OCI-LY3 (cell line): ENCODE measurements around the gene NOL4L.

ENCODE experiments used
- H2AFZ ChIP-seq: fragments of 200-600, 300-600 bp; shearing (Covaris generic); 2 replicates; pipeline ENCODE4 v1.6.0; 2014; ENCODE audit warnings: antibody characterized with exemption, low read depth, low read length
- H3K27ac ChIP-seq: fragments of 200-600, 300-600 bp; sonication (generic); 2 replicates; pipeline ENCODE4 v1.5.1; 2014; ENCODE audit warnings: mild to moderate bottlenecking, low read length, moderate library complexity, mixed read lengths
- H3K27me3 ChIP-seq: fragments of 200-600, 300-600 bp; sonication (generic); 2 replicates; pipeline ENCODE4 v1.6.1; 2014; ENCODE audit warnings: low read depth, low read length, mixed read lengths
- H3K36me3 ChIP-seq: fragments of 200-600, 300-600 bp; sonication (generic); replicated peaks from 2 replicates; pipeline ENCODE3; 2014; ENCODE audit warnings: low read depth, low read length, mixed read lengths
- H3K4me1 ChIP-seq: fragments of 300-600, 200-600 bp; sonication (generic); 2 replicates; pipeline ENCODE4 v1.6.1; 2014; ENCODE audit warnings: low read length, mixed read lengths
- H3K4me2 ChIP-seq: fragments of 200-600, 300-600 bp; sonication (generic); 2 replicates; pipeline ENCODE4 v1.6.1; 2014; ENCODE audit warnings: low read length, mixed read lengths
- H3K4me3 ChIP-seq: fragments of 300-600, 200-600 bp; sonication (generic); 2 replicates; pipeline ENCODE4 v1.5.1; 2014; ENCODE audit warnings: antibody characterized with exemption, mild to moderate bottlenecking, low read length, moderate library complexity
- H3K79me2 ChIP-seq: fragments of 300-600, 200-600 bp; shearing (Covaris generic); 2 replicates; pipeline ENCODE4 v1.6.1; 2014; ENCODE audit warnings: mild to moderate bottlenecking, low read length, mixed read lengths
- H3K9ac ChIP-seq: fragments of 300-600, 200-600 bp; shearing (Covaris generic); 2 replicates; pipeline ENCODE4 v1.6.0; 2014; ENCODE audit warnings: mild to moderate bottlenecking, low read length, moderate library complexity
- H3K9me3 ChIP-seq: fragments of 200-600, 300-600 bp; shearing (Covaris generic); 2 replicates; pipeline ENCODE4 v1.6.1; 2014; ENCODE audit warnings: low read length, mixed read lengths; ENCODE audit not compliant: insufficient read depth
- H4K20me1 ChIP-seq: fragments of 200-600, 300-600 bp; sonication (generic); 2 replicates; pipeline ENCODE4 v1.6.1; 2016; ENCODE audit warnings: low read length, mixed read lengths; ENCODE audit not compliant: insufficient read depth
- EZH2phosphoT487 ChIP-seq: fragments of 200-600 bp; shearing (Covaris generic); IDR thresholded peaks from 2 replicates; pipeline ENCODE4 v1.6.1; 2018; ENCODE audit warnings: antibody characterized with exemption, mixed run types, low read depth
- TF ChIP-seq, protein P1 (sequence below): fragments of 200-600, 300-600 bp; sonication (generic); IDR thresholded peaks from 2 replicates; pipeline ENCODE4 v1.5.1; 2014; ENCODE audit warnings: antibody characterized with exemption, low read length, low read depth

Gene NOL4L

DNA sequence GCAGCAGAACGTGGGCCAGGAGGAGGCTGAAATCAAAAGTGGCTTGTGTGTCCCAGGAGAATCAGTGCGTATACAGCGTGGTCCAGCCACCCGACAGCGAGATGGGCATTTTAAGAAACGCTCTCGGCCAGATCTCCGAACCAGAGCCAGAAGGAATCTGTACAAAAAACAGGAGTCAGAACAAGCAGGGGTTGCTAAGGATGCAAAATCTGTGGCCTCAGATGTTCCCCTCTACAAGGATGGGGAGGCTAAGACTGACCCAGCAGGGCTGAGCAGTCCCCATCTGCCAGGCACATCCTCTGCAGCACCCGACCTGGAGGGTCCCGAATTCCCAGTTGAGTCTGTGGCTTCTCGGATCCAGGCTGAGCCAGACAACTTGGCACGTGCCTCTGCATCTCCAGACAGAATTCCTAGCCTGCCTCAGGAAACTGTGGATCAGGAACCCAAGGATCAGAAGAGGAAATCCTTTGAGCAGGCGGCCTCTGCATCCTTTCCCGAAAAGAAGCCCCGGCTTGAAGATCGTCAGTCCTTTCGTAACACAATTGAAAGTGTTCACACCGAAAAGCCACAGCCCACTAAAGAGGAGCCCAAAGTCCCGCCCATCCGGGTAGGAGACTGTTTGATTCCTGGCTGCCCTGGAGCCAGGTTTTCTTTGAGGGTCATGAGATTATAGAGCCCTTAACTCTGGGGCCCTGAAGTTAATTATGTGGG is 151.7 kb downstream of the NOL4L start:
- no peak overlapping the region for H3K4me3 ChIP-seq
- no peaks in the 10 kb centered on the region for H3K9me3 ChIP-seq
- no peak overlapping the region for H3K4me2 ChIP-seq
- H3K4me1 ChIP-seq, result no peaks in the 10 kb centered on the region
- H4K20me1 ChIP-seq, result peaks cover 13% of the 10 kb centered on the region; the same call in 1 of the 2 replicates
- no peak overlapping the region for H3K9ac ChIP-seq
- H3K36me3 ChIP-seq, result peaks cover 90% of the 10 kb centered on the region
- no peaks in the 10 kb centered on the region for H3K79me2 ChIP-seq
- no peak overlapping the region for H3K27ac ChIP-seq
- no peaks in the 10 kb centered on the region for H3K27me3 ChIP-seq
- no peak overlapping the region for H2AFZ ChIP-seq
- TF ChIP-seq, protein P1, sequence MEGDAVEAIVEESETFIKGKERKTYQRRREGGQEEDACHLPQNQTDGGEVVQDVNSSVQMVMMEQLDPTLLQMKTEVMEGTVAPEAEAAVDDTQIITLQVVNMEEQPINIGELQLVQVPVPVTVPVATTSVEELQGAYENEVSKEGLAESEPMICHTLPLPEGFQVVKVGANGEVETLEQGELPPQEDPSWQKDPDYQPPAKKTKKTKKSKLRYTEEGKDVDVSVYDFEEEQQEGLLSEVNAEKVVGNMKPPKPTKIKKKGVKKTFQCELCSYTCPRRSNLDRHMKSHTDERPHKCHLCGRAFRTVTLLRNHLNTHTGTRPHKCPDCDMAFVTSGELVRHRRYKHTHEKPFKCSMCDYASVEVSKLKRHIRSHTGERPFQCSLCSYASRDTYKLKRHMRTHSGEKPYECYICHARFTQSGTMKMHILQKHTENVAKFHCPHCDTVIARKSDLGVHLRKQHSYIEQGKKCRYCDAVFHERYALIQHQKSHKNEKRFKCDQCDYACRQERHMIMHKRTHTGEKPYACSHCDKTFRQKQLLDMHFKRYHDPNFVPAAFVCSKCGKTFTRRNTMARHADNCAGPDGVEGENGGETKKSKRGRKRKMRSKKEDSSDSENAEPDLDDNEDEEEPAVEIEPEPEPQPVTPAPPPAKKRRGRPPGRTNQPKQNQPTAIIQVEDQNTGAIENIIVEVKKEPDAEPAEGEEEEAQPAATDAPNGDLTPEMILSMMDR, result no peak
- no peak for TF ChIP-seq EZH2phosphoT487

DNA sequence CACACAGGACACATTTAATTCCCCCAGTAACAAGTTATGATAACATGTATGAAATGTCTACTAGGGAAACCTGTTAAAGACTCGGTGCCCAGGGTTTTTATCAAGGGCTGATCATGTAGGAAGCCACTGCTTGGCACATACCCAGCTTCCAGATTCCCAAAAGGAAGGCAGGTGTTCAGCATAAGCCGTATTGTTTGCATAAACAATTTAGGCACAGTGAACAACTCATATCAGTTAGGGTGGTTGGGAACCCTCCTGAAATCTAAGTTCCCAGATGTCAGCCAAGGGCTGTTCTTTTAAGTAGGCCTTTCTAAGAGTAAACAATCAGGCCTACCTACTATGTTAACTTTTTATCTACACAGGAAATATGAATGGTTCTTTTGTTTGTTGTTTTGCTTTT is 152.9 kb downstream of the NOL4L start:
- Histone ChIP-seq H2AFZ (no peak overlapping the region), H3K4me2 (no peak overlapping the region), H3K79me2 (peaks cover 2% of the 10 kb centered on the region), H3K4me1 (no peaks in the 10 kb centered on the region), H3K9ac (no peak overlapping the region), H4K20me1 (peaks cover 16% of the 10 kb centered on the region), H3K9me3 (no peaks in the 10 kb centered on the region), H3K4me3 (no peak overlapping the region), H3K36me3 (peaks cover 91% of the 10 kb centered on the region), H3K27ac (no peak overlapping the region), H3K27me3 (no peaks in the 10 kb centered on the region)
- no peak for TF ChIP-seq EZH2phosphoT487
- TF ChIP-seq, protein P1, result no peak

DNA sequence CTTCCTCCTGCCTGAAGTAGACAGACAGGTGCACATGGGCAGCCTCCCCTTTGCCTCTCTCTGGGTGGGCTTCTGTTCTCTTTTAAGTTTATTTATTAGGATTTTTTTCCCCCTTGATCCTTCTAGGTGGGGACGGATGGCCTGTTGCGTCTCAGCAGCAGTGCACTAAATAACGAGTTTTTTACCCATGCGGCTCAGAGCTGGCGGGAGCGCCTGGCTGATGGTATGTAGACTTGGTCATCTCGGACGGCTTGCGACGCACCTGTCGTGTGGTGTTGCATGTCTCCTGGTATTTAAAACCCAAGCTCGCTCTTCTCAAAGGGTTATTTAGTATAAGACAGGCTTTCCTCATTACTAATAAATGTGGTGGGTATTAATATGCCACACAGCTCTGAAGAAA is 153.7 kb downstream of the NOL4L start:
- Histone ChIP-seq H4K20me1 (peaks cover 15% of the 10 kb centered on the region), H3K4me2 (no peak overlapping the region), H3K36me3 (peaks cover 86% of the 10 kb centered on the region), H3K27ac (no peak overlapping the region), H2AFZ (no peak overlapping the region), H3K9ac (no peak overlapping the region), H3K79me2 (peaks cover 7% of the 10 kb centered on the region), H3K4me3 (no peak overlapping the region), H3K9me3 (no peaks in the 10 kb centered on the region), H3K4me1 (no peaks in the 10 kb centered on the region), H3K27me3 (no peaks in the 10 kb centered on the region)
- TF ChIP-seq, protein P1, result no peak
- no peak for TF ChIP-seq EZH2phosphoT487

DNA sequence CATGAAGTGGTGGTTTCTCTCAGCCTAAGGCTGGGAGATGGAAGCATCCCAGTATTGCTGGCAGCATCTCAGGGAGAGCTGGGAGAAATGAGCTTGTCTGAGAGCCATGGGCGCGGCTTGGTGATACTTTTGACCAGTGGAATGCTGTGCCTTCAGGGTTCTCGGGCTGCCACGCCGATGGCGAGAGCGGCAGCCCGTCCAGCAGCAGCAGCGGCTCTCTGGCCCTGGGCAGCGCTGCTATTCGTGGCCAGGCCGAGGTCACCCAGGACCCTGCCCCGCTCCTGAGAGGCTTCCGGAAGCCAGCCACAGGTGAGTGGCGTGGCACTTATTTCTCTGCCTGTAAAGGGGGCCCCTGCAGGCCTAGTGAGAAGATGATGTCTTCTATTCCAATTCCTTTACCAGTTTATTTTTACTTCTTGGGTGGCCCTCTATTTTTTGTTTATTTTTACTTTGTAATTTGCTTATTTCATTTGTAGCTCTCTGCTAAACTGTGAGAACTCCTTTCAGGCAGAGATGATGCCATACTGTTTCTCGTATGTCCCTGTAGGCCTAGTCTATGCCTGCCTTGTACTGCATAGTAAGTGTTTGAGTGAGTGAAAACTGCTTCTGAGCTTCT is 155.3 kb downstream of the NOL4L start:
- Histone ChIP-seq H3K36me3 (peaks cover 77% of the 10 kb centered on the region), H3K4me1 (no peaks in the 10 kb centered on the region), H3K9me3 (no peaks in the 10 kb centered on the region), H3K27ac (no peak overlapping the region), H3K9ac (no peak overlapping the region), H4K20me1 (peaks cover 24% of the 10 kb centered on the region), H3K27me3 (no peaks in the 10 kb centered on the region), H3K4me3 (no peak overlapping the region), H3K79me2 (peaks cover 21% of the 10 kb centered on the region), H3K4me2 (no peak overlapping the region), H2AFZ (no peak overlapping the region)
- no peak for TF ChIP-seq EZH2phosphoT487
- TF ChIP-seq, protein P1, result no peak
